Sciatic nerve (tissue), 2 donors: ENCODE measurements around the gene HDAC4. TPM values are rescaled to one million over a fixed set of nuclear protein-coding genes. Genes with fewer than 3 reads are reported as not detected.

Experiments used
- ATAC-seq: fragments of 200-7000 bp; cut with Tn5 transposase; one replicate; pipeline ENCODE4 v1.9.1; 2020; ENCODE audit warnings: mild to moderate bottlenecking, moderate library complexity
- DNase-seq: peaks from one replicate; pipeline ENCODE4 v3.0.0-alpha.2; 2020; ENCODE audit warnings: low spot score
- intact Hi-C: fragments of 100-400 bp; cut with DNase I; formaldehyde crosslinking; loops from one replicate; pipeline ENCODE4 v1.14.2; 2022
- total RNA-seq: library from RNA; stranded (reverse); fragmentation: NEBNext Ultra II Directional; extraction: Animal tissue kit (Norgen Biotek cat#: 25700); gene quantifications from one replicate; pipeline ENCODE4 v1.2.1, GENCODE V29; 2021
- donor health status: DM: no; HTN: no; CAD: no.
- donor health status: DM: no; HTN: no; CAD: no.

HDAC4 gene
- total RNA-seq, 1 donor from 2014 or later, result 99.5 TPM

- DNase-seq (peak; percentile 30), ATAC-seq (no peak)
- intact Hi-C loops, result no loop called here
Observed at GRCh38 chr2:239321596-239322415, 79.0 kb downstream of the HDAC4 start.

DNA sequence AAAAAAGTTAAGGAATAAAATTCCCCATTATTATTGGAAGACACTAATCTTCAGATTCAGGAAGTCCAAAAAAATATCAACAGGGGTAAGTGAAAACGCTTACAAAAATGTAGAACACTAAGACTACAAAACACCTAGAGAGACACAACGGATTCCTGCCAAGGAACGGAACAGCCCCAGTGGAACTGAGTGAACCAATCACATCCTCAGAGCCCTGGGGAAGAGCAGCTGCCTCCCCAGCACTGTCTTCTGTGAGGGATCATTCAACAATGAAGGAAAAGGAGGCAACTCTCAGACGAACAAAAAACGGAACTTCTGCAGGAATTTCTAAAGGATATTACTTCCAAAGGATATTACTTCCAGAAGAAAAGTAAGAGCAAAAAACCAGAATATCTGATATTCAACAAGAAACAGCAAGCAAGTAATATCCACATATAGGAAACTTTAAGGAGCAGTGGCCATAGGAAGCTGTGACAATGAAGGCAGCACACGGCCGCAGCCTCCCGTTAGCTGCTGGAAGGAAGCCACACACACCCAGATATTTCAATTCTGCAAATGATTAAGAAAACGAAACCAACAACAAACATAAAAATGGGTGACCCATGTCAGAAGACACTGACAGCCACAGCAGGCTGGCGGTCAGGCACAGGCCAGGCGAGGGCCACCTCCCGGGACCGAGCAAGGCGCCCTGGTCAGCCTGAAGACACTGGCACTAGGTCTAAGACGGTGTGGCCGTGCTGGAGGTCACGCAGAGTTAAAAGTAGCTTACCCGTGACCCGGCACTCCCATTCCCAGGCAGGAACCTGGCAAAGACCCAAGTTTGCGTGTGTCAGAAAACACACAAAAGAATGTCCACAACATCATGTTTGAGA lies 81.8 kb downstream of the HDAC4 start:
- ATAC-seq, result peak; percentile 81
- intact Hi-C loops, result no loop called here
- peak; percentile 77 for DNase-seq

- peak; percentile 40 for DNase-seq
- no peak for ATAC-seq
- intact Hi-C loops, result no loop called here
Observed at GRCh38 chr2:239318151-239318611, 82.6 kb downstream of the HDAC4 start.

DNA sequence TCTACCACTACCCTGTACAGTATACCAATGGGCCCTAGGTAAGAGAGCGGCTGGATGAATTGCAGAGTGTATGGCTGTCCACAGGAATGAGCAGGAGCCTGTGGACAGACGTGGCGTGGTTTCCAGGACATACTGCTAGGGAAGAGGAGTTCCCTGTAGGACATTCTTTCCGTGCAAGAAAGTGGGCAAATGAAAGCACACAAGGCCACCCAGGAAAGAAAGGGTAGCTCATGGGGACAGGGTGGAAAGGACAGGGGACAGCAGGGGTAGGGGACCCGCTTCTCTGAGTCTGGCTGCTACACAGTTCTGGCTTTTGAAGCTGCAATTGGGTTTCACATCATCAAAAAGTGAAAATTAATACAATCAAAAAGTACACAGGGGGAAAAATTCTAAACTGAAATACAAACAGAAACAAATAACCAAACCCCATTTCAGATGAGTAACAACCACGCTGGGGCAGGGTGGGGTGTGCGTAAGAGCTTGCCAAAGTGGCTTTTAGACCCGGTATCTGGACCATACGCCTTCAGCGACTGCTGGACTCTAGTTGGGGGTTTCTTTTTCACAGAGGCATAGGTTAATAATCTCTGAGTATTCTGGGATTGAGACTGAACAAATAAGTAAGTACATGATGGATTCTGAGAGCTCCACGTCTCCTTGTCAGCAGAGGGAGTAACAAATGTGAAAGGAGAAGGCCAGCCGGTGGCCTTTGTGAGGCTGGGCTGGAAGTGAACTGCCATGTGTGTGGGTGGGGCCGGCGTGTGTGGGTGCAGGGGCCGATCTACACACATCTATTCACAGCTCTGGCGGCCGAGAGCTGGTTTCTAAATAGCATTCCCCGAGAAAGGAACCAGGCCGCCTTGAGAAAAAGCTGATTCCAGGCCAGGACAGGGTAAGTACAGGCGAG lies 84.0 kb downstream of the HDAC4 start:
- DNase-seq (peak; percentile 82), ATAC-seq (peak; percentile 68)
- intact Hi-C loops, result no loop called here

- peak; percentile 19 for DNase-seq
- intact Hi-C loops, result no loop called here
- no peak for ATAC-seq
Observed at GRCh38 chr2:239315308-239315707, 85.5 kb downstream of the HDAC4 start.

DNA sequence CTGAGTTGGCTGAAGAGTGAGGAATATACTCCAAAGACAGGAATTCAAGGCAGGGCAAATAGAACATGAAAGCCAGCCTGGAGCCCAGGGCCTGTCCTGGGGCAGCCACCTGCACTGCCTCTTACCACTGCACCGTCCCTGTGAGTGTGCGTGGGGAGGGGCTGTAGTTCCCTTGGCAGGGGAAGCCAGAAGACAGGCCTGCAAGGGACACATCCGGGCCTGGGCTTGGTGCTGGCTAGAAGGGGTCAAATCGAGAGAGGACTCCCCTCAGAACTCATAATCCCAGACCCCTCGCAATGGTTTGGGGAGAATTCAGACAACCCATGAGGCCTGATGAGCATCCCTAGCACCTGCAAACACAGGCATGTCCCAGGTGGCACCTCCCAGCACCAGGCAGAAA lies 87.0 kb downstream of the HDAC4 start:
- DNase-seq (peak; percentile 47), ATAC-seq (no peak)
- intact Hi-C loops, result no loop called here

DNA sequence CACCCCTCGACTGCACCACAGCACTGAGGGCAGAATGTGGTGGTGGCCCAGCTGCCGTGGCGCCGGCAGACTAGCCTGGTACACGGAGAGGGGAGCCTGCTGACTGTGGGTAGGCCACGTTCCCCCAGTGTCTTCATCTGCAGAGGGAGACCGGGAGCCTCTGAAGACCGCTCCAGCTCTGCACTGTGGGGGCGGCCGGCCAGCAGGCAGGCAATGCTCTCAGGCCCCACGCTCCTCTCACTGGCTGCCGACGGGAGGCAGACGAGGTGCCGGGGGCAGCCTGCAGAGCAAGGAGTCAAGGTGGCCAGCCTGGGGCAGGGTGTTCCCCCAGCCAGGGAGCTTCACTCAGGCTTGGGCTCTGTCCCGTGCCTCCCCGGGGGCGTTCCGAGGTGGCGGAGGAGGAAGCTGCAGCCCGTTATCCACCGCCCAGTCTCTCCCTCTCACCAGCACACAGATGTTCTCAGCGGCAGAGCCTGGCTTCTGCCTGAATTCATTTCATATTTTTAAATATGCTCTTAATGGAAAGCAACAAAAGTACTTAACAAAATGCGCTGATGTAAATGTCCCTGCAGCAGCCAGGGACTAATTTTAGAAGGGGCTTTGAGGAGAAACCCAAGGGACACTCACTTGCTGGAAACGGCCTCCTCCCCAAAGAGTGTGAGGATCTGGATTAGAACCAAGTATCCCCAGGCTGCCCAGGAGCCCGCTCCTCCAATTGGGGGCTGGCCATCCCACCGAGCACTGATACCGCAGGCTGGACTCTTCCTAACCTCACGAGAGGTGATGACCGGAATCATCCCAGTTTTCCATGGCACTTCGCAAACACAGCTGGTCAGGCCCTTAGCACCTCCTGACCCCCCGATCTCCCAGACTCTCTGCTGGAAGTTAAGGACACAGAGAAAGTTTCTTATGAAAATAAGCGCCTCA lies 87.8 kb downstream of the HDAC4 start:
- peak; percentile 59 for DNase-seq
- peak; percentile 3 for ATAC-seq
- intact Hi-C loops, result no loop called here

- intact Hi-C loops, result no loop called here
- ATAC-seq (no peak), DNase-seq (peak; percentile 52)
Observed at GRCh38 chr2:239312081-239312511, 88.7 kb downstream of the HDAC4 start.

DNA sequence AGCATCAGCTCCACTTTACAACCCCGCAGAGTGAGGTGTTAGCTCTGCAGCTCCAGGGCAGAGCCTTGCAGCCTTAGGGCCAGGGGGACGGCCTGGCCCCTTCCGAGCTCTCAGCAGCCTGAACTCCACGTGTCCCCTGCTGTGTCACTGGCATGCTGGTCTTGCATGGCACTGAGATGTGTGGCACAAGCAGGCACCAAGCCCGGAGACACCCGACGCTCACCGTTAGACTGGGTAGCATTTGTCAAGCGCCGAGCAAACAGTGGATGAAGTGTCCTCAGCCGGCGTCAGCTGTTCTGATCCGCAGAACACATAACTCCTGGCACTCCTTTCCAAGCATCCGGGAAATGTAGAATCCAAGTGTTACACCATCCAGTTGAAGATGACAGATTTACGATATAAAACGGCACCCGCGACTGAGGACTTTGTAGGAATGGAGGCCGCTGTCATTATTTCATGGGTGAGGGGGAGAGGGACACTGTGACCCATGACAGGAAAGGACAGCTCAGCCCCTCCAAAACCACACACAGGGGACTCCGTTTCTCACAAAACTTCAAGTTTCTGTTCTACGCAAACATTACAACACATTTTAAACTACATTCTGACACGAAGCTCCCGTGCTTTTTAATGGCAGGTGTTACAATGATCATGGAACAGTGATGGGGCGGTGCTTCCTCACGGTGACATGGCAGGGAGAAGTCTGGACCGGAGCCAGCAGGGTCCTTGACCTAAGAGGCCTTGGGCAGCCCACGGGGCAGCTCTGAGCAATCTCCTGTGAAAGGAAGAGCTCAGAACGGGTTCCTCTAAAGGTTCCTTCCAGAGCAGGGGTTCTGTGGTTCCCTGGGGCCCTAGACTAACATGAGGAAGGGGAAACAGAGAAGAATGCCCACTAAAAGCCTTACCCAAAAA lies 89.4 kb downstream of the HDAC4 start:
- DNase-seq, result peak; percentile 68
- intact Hi-C loops, result no loop called here
- no peak for ATAC-seq

GRCh38 chr2:239310401-239311061 lies 90.3 kb downstream of the HDAC4 start:
- intact Hi-C loops, result no loop called here
- peak; percentile 56 for DNase-seq
- no peak for ATAC-seq

GRCh38 chr2:239309398-239310245 lies 91.2 kb downstream of the HDAC4 start:
- ATAC-seq, result peak; percentile 7
- intact Hi-C loops, result no loop called here

DNA sequence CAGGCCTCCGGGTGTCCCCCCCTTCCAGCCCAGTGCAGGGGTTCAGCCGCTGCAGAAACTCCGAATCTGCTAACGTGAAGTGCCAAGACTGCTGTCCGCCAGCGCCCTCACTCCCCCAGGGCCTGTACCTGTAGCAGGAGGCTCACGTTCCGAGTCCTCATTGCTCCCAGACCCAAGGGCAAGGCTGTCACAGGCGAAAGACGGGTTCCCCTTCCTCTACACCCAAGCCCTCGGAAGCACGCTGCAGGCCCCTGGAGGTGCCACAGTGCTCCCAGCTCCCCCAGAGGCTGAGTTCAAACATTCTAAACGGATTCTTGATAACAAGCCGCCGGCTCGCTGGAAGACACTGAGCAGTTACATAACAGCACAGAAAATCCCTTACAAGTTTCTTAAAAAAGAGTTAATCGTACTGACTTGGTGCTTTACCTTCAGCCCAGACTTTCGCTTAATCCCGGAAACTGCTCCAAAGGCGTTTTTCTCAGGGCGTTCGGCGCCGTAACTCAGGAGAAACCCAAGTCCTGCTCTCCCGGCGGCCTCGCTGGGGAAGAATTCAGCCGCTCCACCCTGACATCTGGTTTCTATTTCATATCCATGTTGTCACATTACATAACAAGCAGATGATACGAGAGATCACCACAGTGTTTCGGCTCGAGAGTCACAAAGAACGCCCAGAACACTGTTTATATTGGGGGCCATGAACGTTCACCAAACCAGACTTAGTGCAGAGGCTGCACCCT lies 92.0 kb downstream of the HDAC4 start:
- ATAC-seq, result peak; percentile 76
- intact Hi-C loops, result no loop called here
- peak; percentile 75 for DNase-seq

More at GRCh38 chr2:239309398-239310245, 91.2 kb downstream of the HDAC4 start:
- peak; percentile 57 for DNase-seq

DNA sequence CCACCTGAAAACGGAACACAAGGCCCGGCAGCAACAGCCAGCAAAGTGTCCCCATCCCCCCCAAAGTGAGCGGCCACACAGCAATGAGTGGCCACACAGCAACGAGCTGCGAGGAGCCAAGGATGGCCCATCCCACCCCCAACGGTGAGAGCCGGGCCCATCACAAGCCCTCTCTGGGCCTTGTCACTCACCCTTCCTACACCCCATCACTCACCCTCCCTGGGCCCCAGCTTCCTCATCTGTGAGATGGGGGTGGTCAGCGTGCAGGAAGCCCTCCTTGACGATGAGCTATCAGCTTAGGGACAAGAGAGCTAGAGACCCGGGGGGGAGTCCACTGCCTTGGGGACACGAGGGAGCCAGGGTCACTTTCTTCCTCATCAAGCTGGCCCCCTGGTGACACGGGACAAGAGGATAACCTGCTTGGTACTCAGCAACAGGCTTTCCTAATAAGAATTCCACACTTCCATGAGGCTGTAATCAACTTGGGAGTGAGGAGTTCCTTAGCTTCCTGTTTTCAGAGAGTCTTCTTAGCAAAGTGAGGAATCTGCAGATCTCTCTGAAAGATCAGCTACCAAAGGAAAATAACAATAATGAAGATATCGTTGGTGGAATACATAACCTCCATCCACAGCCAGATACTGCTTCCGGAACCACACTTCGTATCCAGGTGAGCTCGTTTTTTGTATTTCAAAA lies 92.8 kb downstream of the HDAC4 start:
- intact Hi-C loops, result no loop called here
- DNase-seq, result peak; percentile 57
- ATAC-seq, result peak; percentile 14

DNA sequence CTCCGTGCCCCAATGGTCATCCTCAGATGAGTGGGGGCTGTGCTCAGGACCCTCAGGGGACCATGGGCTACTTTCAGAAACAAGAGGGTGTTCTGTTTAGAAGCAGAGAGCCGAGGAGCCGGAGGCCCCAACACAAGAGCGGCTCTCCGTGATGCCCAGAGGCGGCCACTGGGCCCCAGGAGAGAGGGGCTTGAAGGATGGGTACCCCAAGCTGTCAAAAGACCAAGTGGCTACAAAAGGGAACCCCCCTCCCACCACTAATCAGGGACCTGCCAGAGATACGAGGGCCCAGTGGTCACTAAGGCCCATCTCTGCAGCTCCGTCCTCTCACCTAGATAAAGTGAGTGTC lies 93.6 kb downstream of the HDAC4 start:
- no peak for ATAC-seq
- DNase-seq, result peak; percentile 50
- intact Hi-C loops, result no loop called here
